SH-SY5Y (cell line): Measurements from ENCODE around the gene ROR1.

Experiments
- GATA2 ChIP-seq: IDR thresholded peaks from 2 replicates; pipeline ENCODE4 v1.6.1; 2011; ENCODE audit warnings: mild to moderate bottlenecking, low read depth, low read length
- GATA3 ChIP-seq: IDR thresholded peaks from 2 replicates; pipeline ENCODE4 v1.6.1; 2011; ENCODE audit warnings: low read depth, mild to moderate bottlenecking, low read length, moderate library complexity

DNA sequence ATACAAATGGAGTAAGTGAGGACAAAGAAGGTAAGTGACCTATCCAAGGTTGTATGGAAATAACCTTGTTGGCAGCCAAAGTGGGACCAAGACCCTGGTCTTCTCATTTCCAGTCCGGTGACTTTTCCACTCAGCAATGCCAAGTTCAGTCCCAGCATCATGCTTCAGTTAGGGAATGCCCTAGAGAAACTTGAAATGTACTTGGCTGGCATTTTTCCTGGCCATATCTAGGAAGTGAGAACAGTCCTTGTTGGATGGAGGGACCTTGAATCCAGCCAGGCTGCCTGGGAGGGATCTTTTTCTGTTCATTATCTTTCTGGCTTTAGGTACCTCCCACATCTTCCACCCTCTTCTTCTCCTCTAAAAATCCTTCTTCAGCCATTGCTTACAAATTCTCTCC, 352.8 kb downstream of the ROR1 start:
- TF ChIP-seq GATA3 (no peak), GATA2 (no peak)
